Fibroblast of the aortic adventitia (primary cell): ENCODE measurements around the gene EMC9. TPM values are rescaled to one million over a fixed set of nuclear protein-coding genes. Genes with fewer than 3 reads are reported as not detected.

Experiments
- DNase-seq: peaks from one replicate; pipeline ENCODE4 v3.0.0-alpha.2; 2010; ENCODE audit warnings: low read depth
- H3K4me3 ChIP-seq: 2 replicates; pipeline ENCODE4 v1.5.1; 2011; ENCODE audit warnings: low read depth, mild to moderate bottlenecking, control low read depth, low read length, moderate library complexity
- CTCF ChIP-seq: IDR thresholded peaks from 2 replicates; pipeline ENCODE4 v1.5.1; 2011; ENCODE audit warnings: mild to moderate bottlenecking, low read length, control low read depth, inconsistent platforms; ENCODE audit not compliant: insufficient read depth
- total RNA-seq: library from RNA; depleted of rRNA; stranded (reverse); fragments of >200 nt; gene quantifications from 2 replicates; pipeline ENCODE4 v1.2.3, GENCODE V29; 2012; ENCODE audit warnings: low replicate concordance

Gene EMC9
- total RNA-seq, 1 donor: 11.9 TPM

GRCh38 chr14:24157331-24157730, 15.9 kb upstream of the EMC9 start:
- H3K4me3 ChIP-seq: no peak overlapping the region
- no peak for DNase-seq
- no peak for TF ChIP-seq CTCF

GRCh38 chr14:24156840-24157239, 15.4 kb upstream of the EMC9 start:
- H3K4me3 ChIP-seq: no peak overlapping the region
- no peak for TF ChIP-seq CTCF
- no peak for DNase-seq

- DNase-seq: no peak
- no peak overlapping the region for H3K4me3 ChIP-seq
- no peak for TF ChIP-seq CTCF
Measured at GRCh38 chr14:24155100-24155499, 13.7 kb upstream of the EMC9 start.

- no peak overlapping the region for H3K4me3 ChIP-seq
- no peak for TF ChIP-seq CTCF
- DNase-seq: no peak
Measured at GRCh38 chr14:24151404-24152080, 10.2 kb upstream of the EMC9 start.

- H3K4me3 ChIP-seq: no peak overlapping the region
- no peak for TF ChIP-seq CTCF
- no peak for DNase-seq
Measured at GRCh38 chr14:24150993-24151392, 9.6 kb upstream of the EMC9 start.

GRCh38 chr14:24150567-24150966, 9.2 kb upstream of the EMC9 start:
- H3K4me3 ChIP-seq: no peak overlapping the region
- no peak for DNase-seq
- no peak for TF ChIP-seq CTCF

GRCh38 chr14:24150061-24150460, 8.7 kb upstream of the EMC9 start:
- no peak overlapping the region for H3K4me3 ChIP-seq
- TF ChIP-seq CTCF: no peak
- DNase-seq: no peak
